T-helper 1 cell treated with Interleukin-12 subunit alpha and Interleukin-12 subunit beta and Interleukin-4 antibody, amounts not matched to agents 30 ng/mL and 1 ng/mL, for 36 hours (primary cell): ENCODE measurements around the gene ANP32A. TPM values are rescaled to one million over a fixed set of nuclear protein-coding genes. Genes with fewer than 3 reads are reported as not detected.

Experiments used
- total RNA-seq: library from RNA; stranded (reverse); gene quantifications from 2 replicates; pipeline ENCODE4 v1.2.3, GENCODE V29; 2022

The ANP32A gene
- total RNA-seq, 1 donor from 2014 or later: 302 TPM

Other genes with a start within 250 kb of the ANP32A start
- gene CORO2B, start 241.9 kb downstream of the ANP32A start, total RNA-seq: not detected in 2 replicates
- gene SPESP1, start 109.6 kb upstream of the ANP32A start, total RNA-seq: 0.56 and 1.5 TPM in 2 replicates
- 0.02 and 0.05 TPM in 2 replicates for gene NOX5, start 193.8 kb upstream of the ANP32A start, total RNA-seq